ENCODE measurements around the gene FHOD3. TPM values are rescaled to one million over a fixed set of nuclear protein-coding genes. Genes with fewer than 3 reads are reported as not detected.

Gene FHOD3
- total and polyA plus RNA-seq, 9 of the 15 experiments (the other 6 are each of a cell fraction or from before 2014, with no cell fraction given) = 0.11 TPM; not detected in 8

DNA sequence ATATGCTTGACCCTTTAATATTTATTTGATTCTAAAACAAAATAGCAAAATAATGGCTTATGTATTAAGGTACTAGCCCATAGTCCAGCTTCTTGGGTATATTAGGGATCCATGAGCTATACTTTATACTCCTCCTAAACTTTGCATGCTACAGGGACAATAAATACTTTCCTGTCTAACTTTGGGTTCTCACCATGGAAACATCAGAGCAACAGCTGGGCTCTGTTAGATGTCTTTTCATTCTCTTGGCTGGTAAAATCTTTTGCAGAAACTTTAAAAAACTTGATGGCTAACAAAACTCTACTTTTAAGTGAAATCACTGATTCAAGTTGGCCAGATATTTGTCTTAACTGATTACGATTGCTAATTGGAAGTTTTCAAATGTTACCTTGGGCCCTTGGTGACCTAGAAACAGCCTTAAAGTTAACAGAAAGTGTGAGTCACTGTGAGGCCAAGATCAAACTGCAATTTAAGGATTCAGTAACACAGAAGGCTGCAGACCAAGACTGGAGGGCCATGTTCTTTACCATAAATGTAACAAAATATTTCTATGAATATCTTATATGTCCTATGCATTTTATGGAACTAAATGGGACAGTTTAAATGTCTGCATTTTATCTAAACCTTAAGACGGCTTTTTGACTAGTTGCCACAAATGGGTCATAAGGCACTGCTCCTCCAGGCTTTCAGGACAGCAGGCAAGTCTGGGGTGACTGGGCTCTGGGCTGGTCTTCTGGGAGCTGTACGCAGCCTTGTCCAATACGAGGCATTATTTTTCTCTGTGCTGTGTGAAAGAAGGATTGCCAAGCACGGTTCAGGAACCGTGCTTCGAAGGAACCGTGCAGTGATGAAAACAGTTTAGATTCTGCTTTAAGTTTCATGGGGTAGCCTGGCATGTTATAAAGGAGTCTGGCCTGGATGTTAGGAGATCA, 342.8 kb downstream of the FHOD3 start:
- intact Hi-C loops (cut with micrococcal nuclease) = no loop called here
- no peak overlapping the region for H3K4me3 ChIP-seq

More for the DNA sequence above, 342.8 kb downstream of the FHOD3 start:
- TF ChIP-seq KAT2B (IDR thresholded peaks at IDR 0.05; ENCODE audit: low read depth, low read length) (no peak), PYGO2 (tag; IDR thresholded peaks at IDR 0.05) (no peak), ZFX (CRISPR knock-in tag; IDR thresholded peaks at IDR 0.05) (no peak), FOSL1 (tag; conservative IDR thresholded peaks at IDR 0.05) (no peak), KLF16 (IDR thresholded peaks at IDR 0.05) (no peak), HSF4 (CRISPR knock-in tag; IDR thresholded peaks at IDR 0.05; ENCODE audit: borderline replicate concordance) (no peak), RBBP5 (IDR thresholded peaks at IDR 0.05; ENCODE audit: borderline replicate concordance, insufficient read depth, low read length, poor library complexity, severe bottlenecking) (no peak), ERF (CRISPR knock-in tag; IDR thresholded peaks at IDR 0.05) (no peak), PURB (CRISPR knock-in tag; IDR thresholded peaks at IDR 0.05; ENCODE audit: low read depth) (no peak), NFYB (IDR thresholded peaks at IDR 0.05; ENCODE audit: extremely low read depth, insufficient read length) (no peak)
- TF ChIP-seq, protein P1, sequence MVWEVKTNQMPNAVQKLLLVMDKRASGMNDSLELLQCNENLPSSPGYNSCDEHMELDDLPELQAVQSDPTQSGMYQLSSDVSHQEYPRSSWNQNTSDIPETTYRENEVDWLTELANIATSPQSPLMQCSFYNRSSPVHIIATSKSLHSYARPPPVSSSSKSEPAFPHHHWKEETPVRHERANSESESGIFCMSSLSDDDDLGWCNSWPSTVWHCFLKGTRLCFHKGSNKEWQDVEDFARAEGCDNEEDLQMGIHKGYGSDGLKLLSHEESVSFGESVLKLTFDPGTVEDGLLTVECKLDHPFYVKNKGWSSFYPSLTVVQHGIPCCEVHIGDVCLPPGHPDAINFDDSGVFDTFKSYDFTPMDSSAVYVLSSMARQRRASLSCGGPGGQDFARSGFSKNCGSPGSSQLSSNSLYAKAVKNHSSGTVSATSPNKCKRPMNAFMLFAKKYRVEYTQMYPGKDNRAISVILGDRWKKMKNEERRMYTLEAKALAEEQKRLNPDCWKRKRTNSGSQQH (CRISPR knock-in tag; IDR thresholded peaks at IDR 0.05) = no peak
- FAIRE-seq (no peak), DNase-seq (ENCODE audit: extremely low read depth in 1 of 4, low spot score in 3 of 4) (no peak), ATAC-seq (no peak)
- Histone ChIP-seq H3K79me2 (ENCODE audit: control insufficient read depth, insufficient read depth, low read length) (no peaks in the 10 kb centered on the region), H3K9me3 (replicated peaks; ENCODE audit: control insufficient read depth, insufficient read depth, low read depth, low read length) (no peaks in the 10 kb centered on the region), H3K9me1 (ENCODE audit: control insufficient read depth, insufficient read depth, low read length) (no peaks in the 10 kb centered on the region), H3K27ac (ENCODE audit: extremely low read depth, low read depth, low read length) (no peak overlapping the region), H3K4me2 (ENCODE audit: insufficient read depth, low read length) (no peak overlapping the region), H3K9ac (ENCODE audit: insufficient read depth in 1 of 2, low read depth in 2 of 2, low read length in 2 of 2) (no peak overlapping the region), H4K20me1 (replicated peaks; ENCODE audit: control insufficient read depth, insufficient read depth, low read length) (no peaks in the 10 kb centered on the region; the same call in 1 of the 2 replicates), H3K36me3 (ENCODE audit: control insufficient read depth, insufficient read depth, low read length) (no peaks in the 10 kb centered on the region), H3K27me3 (ENCODE audit: control insufficient read depth in 2 of 2, insufficient read depth in 2 of 2, low read length in 2 of 2) (peaks cover 0 to 13% of the 10 kb centered on the region in 2 experiments; a peak in 3 of 5 replicates), H3K4me1 (replicated peaks in 1 of 2; ENCODE audit: control insufficient read depth in 2 of 2, insufficient read depth in 2 of 2, low read length in 2 of 2) (no peaks in the 10 kb centered on the region), H2AFZ (ENCODE audit: low read depth, low read length) (no peak overlapping the region)
- ChIA-PET POLR2A (interaction anchor here (0.7 to 0.9 kb wide), 2 partner anchors 19 to 23 kb away, joined by 3 read pairs; no protein-coding TSS in a partner anchor), CTCF (ENCODE audit: low intra/inter-chr PET ratio) (no interaction called here)
- no TSS peak for BruUV-seq (replicated peaks)
- WGBS (ENCODE audit: insufficient coverage, low coverage, missing lambda C conversion rate) = 0% methylated on average over 8 of the region's 8 CpGs
- in situ Hi-C loops (cut with MboI) = no loop called here

Data from K562 (cell line).